Astrocyte (in vitro differentiated cells and primary cell): Measurements from ENCODE around the gene PLXDC2. TPM values are rescaled to one million over a fixed set of nuclear protein-coding genes. Genes with fewer than 3 reads are reported as not detected.

Experiments used
- DNase-seq: peaks from one replicate; pipeline ENCODE4 v3.0.0-alpha.2; 2010; ENCODE audit warnings: low read depth
- FAIRE-seq: peaks from 2 replicates; lab custom pipeline; 2011; peaks lifted over from hg19 to GRCh38; lab: Jason Lieb, UNC
- H2AFZ ChIP-seq: 2 replicates; pipeline ENCODE4 v1.6.0; 2012; ENCODE audit warnings: low read depth, low read length, inconsistent platforms
- H3K27ac ChIP-seq: 2 replicates; pipeline ENCODE4 v1.5.1; 2011; ENCODE audit warnings: low read depth, low read length, inconsistent platforms
- H3K27me3 ChIP-seq: 2 replicates; pipeline ENCODE4 v1.6.0; 2011; ENCODE audit warnings: low read length, inconsistent platforms; ENCODE audit not compliant: insufficient read depth
- H3K36me3 ChIP-seq: 2 replicates; pipeline ENCODE4 v1.5.1; 2011; ENCODE audit warnings: low read length, inconsistent platforms; ENCODE audit not compliant: insufficient read depth
- H3K4me1 ChIP-seq: 2 replicates; pipeline ENCODE4 v1.5.1; 2011; ENCODE audit warnings: low read length, inconsistent platforms; ENCODE audit not compliant: insufficient read depth
- H3K4me2 ChIP-seq: 2 replicates; pipeline ENCODE4 v1.6.0; 2012; ENCODE audit warnings: low read length, inconsistent platforms
- H3K4me3 ChIP-seq: 2 replicates; pipeline ENCODE4 v1.5.1; 2011; ENCODE audit warnings: low read depth, mild to moderate bottlenecking, low read length, inconsistent platforms; ENCODE audit not compliant: insufficient read depth
- H3K79me2 ChIP-seq: 2 replicates; pipeline ENCODE4 v1.6.0; 2012; ENCODE audit warnings: mild to moderate bottlenecking, low read length, inconsistent platforms; ENCODE audit not compliant: insufficient read depth
- H3K9ac ChIP-seq: 2 replicates; pipeline ENCODE4 v1.6.0; 2012; ENCODE audit warnings: mild to moderate bottlenecking, low read length, inconsistent platforms
- H3K9me3 ChIP-seq: 2 replicates; pipeline ENCODE4 v1.5.1; 2012; ENCODE audit warnings: low read depth, mild to moderate bottlenecking, low read length, inconsistent platforms; ENCODE audit not compliant: insufficient read depth
- H4K20me1 ChIP-seq: 2 replicates; pipeline ENCODE4 v1.6.0; 2012; ENCODE audit warnings: low read length, inconsistent platforms; ENCODE audit not compliant: insufficient read depth
- H3K27ac Mint-ChIP-seq: one replicate; pipeline ENCODE4 v1.8.0; 2021; ENCODE audit warnings: mild to moderate bottlenecking, mixed read lengths; ENCODE audit not compliant: unreplicated experiment
- H3K27me3 Mint-ChIP-seq: one replicate; pipeline ENCODE4 v1.8.0; 2021; ENCODE audit warnings: low read depth, mixed read lengths; ENCODE audit not compliant: unreplicated experiment
- H3K36me3 Mint-ChIP-seq: one replicate; pipeline ENCODE4 v1.8.0; 2021; ENCODE audit warnings: low read depth, mixed read lengths; ENCODE audit not compliant: unreplicated experiment
- H3K4me1 Mint-ChIP-seq: one replicate; pipeline ENCODE4 v1.8.0; 2021; ENCODE audit warnings: low read depth, mixed read lengths; ENCODE audit not compliant: unreplicated experiment
- H3K4me3 Mint-ChIP-seq: one replicate; pipeline ENCODE4 v1.8.0; 2021; ENCODE audit warnings: mild to moderate bottlenecking, moderate library complexity, mixed read lengths; ENCODE audit not compliant: unreplicated experiment
- H3K9me3 Mint-ChIP-seq: one replicate; pipeline ENCODE4 v1.8.0; 2021; ENCODE audit warnings: mild to moderate bottlenecking, mixed read lengths; ENCODE audit not compliant: unreplicated experiment
- CTCF ChIP-seq: IDR thresholded peaks from 2 replicates; pipeline ENCODE4 v1.5.1; 2011; ENCODE audit warnings: low read depth, mild to moderate bottlenecking, inconsistent platforms, low read length, moderate library complexity; ENCODE audit not compliant: insufficient read depth
- EZH2 ChIP-seq: IDR thresholded peaks from 2 replicates; pipeline ENCODE4 v1.6.1; 2012; ENCODE audit warnings: mild to moderate bottlenecking, low read length, inconsistent platforms; ENCODE audit not compliant: insufficient read depth
- total RNA-seq: library from RNA; stranded (reverse); gene quantifications from 2 replicates; pipeline ENCODE4 v1.2.1, GENCODE V29; 2021

PLXDC2 gene
- total RNA-seq, 1 donor from 2014 or later, result 36.1 TPM

GRCh38 chr10:19936289-19936688, 120.1 kb downstream of the PLXDC2 start:
- no peak for FAIRE-seq
- no peaks in the 10 kb centered on the region for H3K79me2 ChIP-seq

GRCh38 chr10:19937989-19938388, 121.8 kb downstream of the PLXDC2 start:
- Mint-ChIP-seq H3K27ac (no peak overlapping the region), H3K4me3 (no peak overlapping the region), H3K4me1 (peaks cover 7% of the 10 kb centered on the region), H3K36me3 (peaks cover 2% of the 10 kb centered on the region), H3K9me3 (no peaks in the 10 kb centered on the region), H3K27me3 (no peaks in the 10 kb centered on the region)
- H4K20me1 ChIP-seq, result no peaks in the 10 kb centered on the region
- H3K4me1 ChIP-seq, result no peaks in the 10 kb centered on the region
- H3K27me3 ChIP-seq, result no peaks in the 10 kb centered on the region
- H3K9me3 ChIP-seq, result no peaks in the 10 kb centered on the region
- no peaks in the 10 kb centered on the region for H3K79me2 ChIP-seq
- DNase-seq, result no peak
- no peak for FAIRE-seq
- no peak overlapping the region for H3K4me3 ChIP-seq
- H2AFZ ChIP-seq, result no peak overlapping the region
- no peak for TF ChIP-seq CTCF
- no peak for TF ChIP-seq EZH2
- no peak overlapping the region for H3K4me2 ChIP-seq
- no peak overlapping the region for H3K27ac ChIP-seq
- no peak overlapping the region for H3K9ac ChIP-seq
- H3K36me3 ChIP-seq, result no peaks in the 10 kb centered on the region

More at GRCh38 chr10:19936289-19936688, 120.1 kb downstream of the PLXDC2 start:
- Histone ChIP-seq H3K4me3 (no peak overlapping the region), H3K27ac (no peak overlapping the region), H3K9ac (no peak overlapping the region), H3K9me3 (no peaks in the 10 kb centered on the region), H3K4me1 (peaks cover 10% of the 10 kb centered on the region), H4K20me1 (no peaks in the 10 kb centered on the region), H3K27me3 (no peaks in the 10 kb centered on the region), H3K36me3 (no peaks in the 10 kb centered on the region), H3K4me2 (no peak overlapping the region), H2AFZ (no peak overlapping the region)
- H3K9me3 Mint-ChIP-seq, result no peaks in the 10 kb centered on the region
- no peak for DNase-seq
- no peaks in the 10 kb centered on the region for H3K27me3 Mint-ChIP-seq
- no peak for TF ChIP-seq EZH2
- no peak for TF ChIP-seq CTCF
- H3K27ac Mint-ChIP-seq, result no peak overlapping the region
- peaks cover 2% of the 10 kb centered on the region for H3K36me3 Mint-ChIP-seq
- H3K4me3 Mint-ChIP-seq, result no peak overlapping the region
- H3K4me1 Mint-ChIP-seq, result peaks cover 16% of the 10 kb centered on the region

GRCh38 chr10:19941206-19941880, 125.1 kb downstream of the PLXDC2 start:
- no peak overlapping the region for H3K27ac Mint-ChIP-seq
- H3K4me3 ChIP-seq, result no peak overlapping the region
- FAIRE-seq, result no peak

More at GRCh38 chr10:19941206-19941880, 125.1 kb downstream of the PLXDC2 start:
- H3K36me3 Mint-ChIP-seq, result peaks cover 5% of the 10 kb centered on the region
- no peaks in the 10 kb centered on the region for H3K9me3 Mint-ChIP-seq
- TF ChIP-seq CTCF, result no peak
- no peak for TF ChIP-seq EZH2
- no peak for DNase-seq
- Histone ChIP-seq H3K27me3 (no peaks in the 10 kb centered on the region), H3K9ac (no peak overlapping the region), H3K9me3 (no peaks in the 10 kb centered on the region), H3K79me2 (no peaks in the 10 kb centered on the region), H4K20me1 (no peaks in the 10 kb centered on the region), H2AFZ (no peak overlapping the region), H3K36me3 (no peaks in the 10 kb centered on the region), H3K27ac (no peak overlapping the region), H3K4me2 (no peak overlapping the region), H3K4me1 (no peaks in the 10 kb centered on the region)
- peaks cover 7% of the 10 kb centered on the region for H3K4me1 Mint-ChIP-seq
- no peaks in the 10 kb centered on the region for H3K27me3 Mint-ChIP-seq
- no peak overlapping the region for H3K4me3 Mint-ChIP-seq
